Stimulated activated CD4-positive, alpha-beta T cell treated with anti-CD3 and anti-CD28 coated beads, Interleukin-2, amount 100 ng/mL, for 24 hours (primary cell): ENCODE measurements around the gene MEI1.
A peak's percentile ranks its signal among the peaks of the same experiment; 100 is the strongest.
"Not testable (repeated sequence)": the region's sequence is repeated elsewhere in the genome, so short reads cannot be mapped to it uniquely, and the experiment has no call there.

ENCODE experiments used
- DNase-seq, 2 donors: peaks; one replicate each; pipeline ENCODE4 v3.0.0-alpha.2; 2020

The MEI1 gene

DNA sequence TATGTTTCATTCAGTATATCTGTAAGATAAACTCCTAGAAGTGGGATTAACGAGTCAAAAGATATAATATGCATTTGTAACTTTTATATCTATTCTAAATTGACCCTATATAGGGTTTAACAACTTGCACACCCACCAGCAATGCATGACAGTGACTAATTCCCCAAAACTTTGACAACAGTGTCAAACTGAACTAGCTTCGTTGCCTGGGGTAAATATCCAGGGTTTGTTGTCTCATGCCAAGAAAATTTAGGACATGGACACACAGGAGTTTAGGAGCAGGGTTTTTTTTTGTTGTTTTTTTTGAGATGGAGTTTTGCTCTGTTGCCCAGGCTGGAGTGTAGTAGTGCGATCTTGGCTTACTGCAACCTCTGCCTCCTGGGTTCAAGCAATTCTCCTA lies 15.7 kb upstream of the MEI1 start:
- no peak for DNase-seq

- DNase-seq, result no peak
These were observed 15.1 kb upstream of the MEI1 start for GRCh38 chr22:41684194-41684593.

DNA sequence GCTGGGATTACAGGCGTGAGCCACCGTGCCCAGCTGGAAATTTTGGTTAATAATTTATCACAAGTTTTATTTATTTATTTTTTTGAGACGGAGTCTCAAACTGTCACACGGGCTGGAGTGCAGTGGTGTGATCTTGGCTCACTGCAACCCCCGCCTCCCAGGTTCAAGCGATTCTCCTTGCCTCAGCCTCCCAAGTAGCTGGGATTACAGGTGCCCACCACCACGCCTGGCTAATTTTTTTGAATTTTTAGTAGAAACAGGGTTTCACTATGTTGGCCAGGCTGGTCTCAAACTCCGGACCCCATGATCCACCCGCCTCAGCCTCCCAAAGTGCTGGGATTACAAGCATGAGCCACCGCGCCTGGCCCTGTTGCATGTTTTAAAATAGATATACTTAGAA lies 12.4 kb upstream of the MEI1 start:
- DNase-seq, result not testable (repeated sequence)

- DNase-seq, result peak; percentile 26 to 38
These were observed 11.4 kb upstream of the MEI1 start for GRCh38 chr22:41687901-41688364.

- DNase-seq, result peak; percentile 93 to 94
These were observed 10.7 kb upstream of the MEI1 start, which contains the start of gene SNU13 for GRCh38 chr22:41688365-41689211. Gene SNU13, minus strand, starts transcription at chr22:41688867. Its CDS starts 71 bp downstream, at chr22:41688796.

GRCh38 chr22:41690476-41690875 lies 8.8 kb upstream of the MEI1 start:
- DNase-seq, result no peak

GRCh38 chr22:41695211-41695610 lies 4.1 kb upstream of the MEI1 start:
- DNase-seq, result no peak

DNA sequence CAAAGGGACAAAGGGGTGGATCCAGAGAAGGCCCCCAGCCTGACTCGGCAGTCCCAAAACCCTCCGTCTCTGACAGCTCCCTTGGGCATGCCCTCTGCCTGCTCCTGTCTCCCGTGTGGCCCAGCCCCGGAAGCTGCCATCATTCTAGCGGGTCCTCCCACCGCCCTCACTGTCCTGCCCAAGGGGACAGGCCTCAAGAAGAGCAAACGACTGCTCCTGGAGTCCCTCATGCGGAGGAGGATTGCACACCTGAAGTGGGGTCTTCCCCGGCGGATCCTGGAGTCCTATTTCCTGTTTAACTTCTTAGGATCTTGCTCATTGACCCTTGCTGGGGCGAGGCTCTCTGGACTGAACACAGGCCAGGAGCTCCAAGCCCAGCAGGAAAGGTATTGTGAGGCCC lies 2.6 kb upstream of the MEI1 start:
- peak in 1 of 2 donors; percentile 10 for DNase-seq

DNA sequence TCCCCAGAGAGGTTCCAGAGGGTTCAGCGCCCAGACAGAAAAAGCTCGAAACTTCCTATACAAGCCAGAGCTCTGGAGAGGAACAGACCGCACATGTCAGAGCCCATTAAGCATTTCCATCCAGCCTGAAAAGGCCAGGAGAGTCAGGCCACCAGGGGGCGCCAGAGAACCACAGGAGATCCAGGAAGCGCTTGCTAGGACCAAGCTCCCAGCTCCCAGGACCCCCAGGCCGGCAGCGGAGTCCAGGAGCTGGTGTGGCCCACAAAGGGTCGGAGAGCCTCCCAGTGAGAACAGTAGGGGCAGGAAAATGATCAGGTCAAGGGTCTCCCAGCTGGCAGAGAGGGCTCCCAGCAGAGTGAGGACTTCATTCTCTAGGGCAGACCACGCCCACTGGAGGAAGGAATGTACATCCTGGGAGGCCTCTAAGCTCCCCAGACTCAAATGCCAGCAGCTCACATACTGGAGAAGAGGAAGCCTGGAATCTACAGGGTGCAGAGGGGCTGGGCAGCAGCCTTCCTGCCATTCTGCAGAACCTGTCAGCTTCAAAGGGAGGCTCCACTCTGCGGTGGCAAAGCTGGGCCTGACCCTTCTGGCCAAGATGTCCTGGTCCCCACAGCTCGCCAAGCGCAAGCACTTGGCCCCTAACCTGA lies 2.1 kb upstream of the MEI1 start:
- peak; percentile 99 for DNase-seq

GRCh38 chr22:41700108-41700364 lies 733 bp downstream of the MEI1 start:
- DNase-seq, result no peak

DNA sequence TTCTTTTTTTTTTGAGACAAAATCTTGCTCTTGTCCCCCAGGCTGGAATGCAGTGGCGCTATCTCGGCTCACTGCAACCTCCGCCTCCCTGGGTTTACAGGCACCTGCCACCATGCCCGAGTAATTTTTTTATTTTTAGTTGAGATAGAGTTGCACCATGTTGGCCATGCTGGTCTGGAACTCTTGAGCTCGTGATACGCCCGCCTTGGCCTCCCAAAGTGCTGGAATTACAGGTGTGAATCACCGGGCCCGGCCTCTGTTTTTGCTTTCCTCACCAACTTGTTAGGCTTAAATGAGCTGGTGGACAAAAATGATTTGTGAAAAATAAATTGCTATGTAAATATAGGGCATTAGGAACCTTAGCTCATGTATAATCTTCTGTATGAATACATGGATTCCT lies 3.5 kb downstream of the MEI1 start:
- DNase-seq, result no peak

- no peak for DNase-seq
These were observed 10.0 kb downstream of the MEI1 start for GRCh38 chr22:41709341-41709740.

DNA sequence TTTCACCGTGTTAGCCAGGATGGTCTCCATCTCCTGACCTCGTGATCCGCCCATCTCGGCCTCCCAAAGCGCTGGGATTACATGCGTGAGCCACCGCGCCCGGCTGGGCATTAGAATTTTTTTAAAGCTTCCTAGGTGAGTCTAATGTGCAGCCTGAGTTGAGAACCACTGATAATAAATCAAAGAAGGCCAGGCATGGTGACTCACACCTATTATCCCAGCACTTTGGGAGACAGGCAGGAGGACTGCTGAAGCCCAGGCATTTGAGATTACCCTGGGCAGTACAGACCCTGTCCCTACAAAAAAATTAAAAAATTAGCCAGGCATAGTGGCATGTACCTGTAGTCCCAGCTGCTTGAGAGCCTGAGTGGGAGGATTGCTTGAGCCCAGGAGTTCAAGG lies 13.7 kb downstream of the MEI1 start:
- no peak for DNase-seq

GRCh38 chr22:41722496-41722895 lies 23.2 kb downstream of the MEI1 start:
- no peak for DNase-seq

- DNase-seq, result no peak
These were observed 26.3 kb downstream of the MEI1 start for GRCh38 chr22:41725510-41726110.

DNA sequence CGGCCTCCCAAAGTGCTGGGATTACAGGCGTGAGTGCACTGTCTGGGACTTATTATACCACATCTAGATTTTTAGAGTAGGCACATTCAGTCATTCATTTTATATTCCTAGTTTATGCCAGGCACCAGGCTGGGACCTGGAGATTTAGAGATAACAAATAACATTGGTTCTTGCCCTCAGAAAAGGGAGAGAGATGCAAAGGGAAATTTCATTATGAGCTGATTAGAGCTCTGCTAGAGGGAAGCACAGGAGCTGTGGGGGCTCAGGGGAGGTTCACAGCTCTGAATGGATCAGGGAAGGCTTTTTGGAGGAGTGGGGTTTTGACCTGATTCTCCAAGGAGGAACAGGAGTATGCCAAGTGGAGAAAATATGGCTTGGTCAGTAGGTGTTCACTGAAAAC lies 32.3 kb downstream of the MEI1 start:
- no peak for DNase-seq

- DNase-seq, result no peak
These were observed 32.9 kb downstream of the MEI1 start for GRCh38 chr22:41732096-41732772.

DNA sequence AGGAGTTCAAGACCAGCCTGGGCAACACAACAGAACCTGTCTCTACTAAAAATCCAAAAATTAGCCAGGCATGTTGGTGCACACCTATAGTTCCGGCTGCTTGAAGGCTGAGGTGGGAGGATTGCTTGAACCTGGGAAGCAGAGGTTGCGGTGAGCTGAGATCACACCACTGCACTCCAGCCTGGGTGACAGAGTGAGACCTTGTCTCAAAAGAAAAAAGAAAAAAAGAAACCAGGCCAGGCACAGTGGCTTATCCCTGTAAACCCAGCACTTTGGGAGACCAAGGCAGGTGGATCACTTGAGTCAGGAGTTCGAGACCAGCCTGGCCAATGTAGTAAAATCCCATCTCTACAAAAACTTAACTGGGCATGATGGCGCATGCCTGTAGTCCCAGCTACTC lies 33.9 kb downstream of the MEI1 start:
- DNase-seq, result not testable (repeated sequence)

GRCh38 chr22:41739576-41739975 lies 40.3 kb downstream of the MEI1 start:
- no peak for DNase-seq

DNA sequence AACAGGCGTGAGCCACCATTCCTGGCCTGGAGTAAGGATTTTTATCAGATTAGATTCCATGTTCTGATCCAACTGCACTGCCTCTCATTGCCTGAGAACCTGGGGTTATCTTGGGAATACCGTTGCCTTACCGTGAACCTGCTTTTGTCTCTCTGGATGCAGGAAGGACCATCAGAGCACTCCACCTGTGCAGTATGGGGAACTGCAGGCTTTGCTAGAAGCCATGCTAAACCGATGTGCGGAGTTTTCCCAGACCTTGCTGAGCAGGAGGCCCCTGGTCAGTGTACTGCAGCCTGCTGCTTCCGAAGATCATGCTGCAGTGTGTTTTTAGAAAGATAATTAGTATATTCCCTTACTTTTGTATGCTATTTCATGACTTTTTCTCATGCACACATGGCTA lies 43.6 kb downstream of the MEI1 start:
- DNase-seq, result no peak

- DNase-seq, result no peak
These were observed 46.7 kb downstream of the MEI1 start for GRCh38 chr22:41745968-41746367.

DNA sequence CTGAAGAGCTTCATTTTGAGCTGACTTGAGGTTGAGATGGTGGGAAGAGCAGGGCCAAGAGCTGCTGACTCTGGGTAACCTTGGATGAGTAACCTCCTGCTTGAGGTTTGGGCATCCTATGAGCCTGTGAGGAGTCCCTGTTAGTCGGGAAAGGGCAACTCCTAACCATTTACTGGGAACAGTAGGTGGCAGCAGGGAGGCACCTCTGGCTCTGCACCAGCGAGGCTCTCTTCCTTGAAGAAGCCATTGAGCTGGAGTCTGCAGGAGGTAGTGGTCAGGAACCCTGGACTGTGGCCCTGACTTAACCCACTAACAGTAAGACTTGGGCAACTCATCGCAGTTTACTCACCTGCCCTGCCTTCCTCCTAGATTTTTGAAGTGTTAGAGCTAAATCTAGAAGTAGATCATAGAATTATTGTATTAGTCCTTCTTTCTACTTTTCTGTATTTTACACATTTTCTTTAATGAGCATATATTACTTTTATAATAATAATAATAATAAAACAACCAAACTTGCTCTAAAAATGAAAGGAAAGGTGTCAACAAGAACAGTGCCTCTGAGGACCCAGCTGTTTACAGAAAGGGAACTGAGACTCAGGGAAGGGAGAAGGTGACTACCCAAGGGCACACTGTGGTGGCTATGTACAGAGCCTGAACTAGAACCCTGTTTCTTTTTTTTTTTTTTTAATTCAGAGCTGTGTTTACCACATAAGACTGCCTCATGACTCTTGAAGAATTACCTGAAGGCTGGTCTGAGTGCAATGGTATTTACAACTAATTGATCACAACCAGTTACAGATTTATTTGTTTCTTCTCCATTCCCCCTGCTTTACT lies 47.5 kb downstream of the MEI1 start:
- peak; percentile 56 to 67 for DNase-seq
